Chondrocyte (in vitro differentiated cells): Measurements from ENCODE around the gene EHD2. TPM values are rescaled to one million over a fixed set of nuclear protein-coding genes. Genes with fewer than 3 reads are reported as not detected.

Experiments
- DNase-seq: peaks from one replicate; pipeline ENCODE4 v3.0.0; 2021; ENCODE audit warnings: mixed read lengths, low spot score
- H3K27ac Mint-ChIP-seq: one replicate; pipeline ENCODE4 v1.8.0; 2021; ENCODE audit warnings: mild to moderate bottlenecking, moderate library complexity, mixed read lengths; ENCODE audit not compliant: unreplicated experiment
- H3K27me3 Mint-ChIP-seq: 2 replicates; pipeline ENCODE4 v1.8.0; 2021; ENCODE audit warnings: low read depth, mixed read lengths
- H3K36me3 Mint-ChIP-seq: 2 replicates; pipeline ENCODE4 v1.8.0; 2021; ENCODE audit warnings: low read depth, mixed read lengths
- H3K4me1 Mint-ChIP-seq: 2 replicates; pipeline ENCODE4 v1.8.0; 2021; ENCODE audit warnings: low read depth, mild to moderate bottlenecking, mixed read lengths
- H3K4me3 Mint-ChIP-seq: one replicate; pipeline ENCODE4 v1.8.0; 2021; ENCODE audit warnings: mild to moderate bottlenecking, moderate library complexity, mixed read lengths; ENCODE audit not compliant: unreplicated experiment
- H3K9me3 Mint-ChIP-seq: 2 replicates; pipeline ENCODE4 v1.8.0; 2021; ENCODE audit warnings: low read depth, mixed read lengths
- total RNA-seq: library from RNA; stranded (reverse); gene quantifications from 3 replicates; pipeline ENCODE4 v1.2.1, GENCODE V29; 2021
- TF ChIP-seq, protein P1 (sequence below): fragments of 200-600 bp; sonication (generic); IDR thresholded peaks from 2 replicates; pipeline ENCODE4 v1.5.0; 2021; ENCODE audit warnings: antibody characterized with exemption, mild to moderate bottlenecking, moderate library complexity

The EHD2 gene
- total RNA-seq, 1 donor from 2014 or later: 493 TPM

DNA sequence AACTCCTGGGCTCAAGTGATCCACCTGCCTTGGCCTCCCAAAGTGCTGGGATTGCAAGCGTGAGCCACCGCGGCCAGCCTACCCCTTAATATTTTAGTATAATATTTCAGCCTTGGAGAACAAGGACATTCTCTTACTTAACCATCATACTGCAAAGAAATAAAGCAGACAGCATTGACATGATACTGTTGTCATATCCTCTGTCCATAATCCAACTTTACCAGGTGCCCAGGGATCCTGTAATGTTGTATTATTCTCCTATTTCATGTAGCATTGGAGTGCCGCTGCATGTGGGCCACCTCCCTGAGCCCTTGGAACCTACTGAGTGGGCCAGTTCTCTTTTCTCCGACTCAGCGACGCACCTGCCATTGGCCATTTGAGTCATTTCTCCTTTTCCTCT is 21.4 kb upstream of the EHD2 start:
- peaks cover 3% of the 10 kb centered on the region for H3K36me3 Mint-ChIP-seq
- peak overlapping the region; percentile 33 for H3K27ac Mint-ChIP-seq
- no peaks in the 10 kb centered on the region for H3K27me3 Mint-ChIP-seq
- TF ChIP-seq, protein P1, sequence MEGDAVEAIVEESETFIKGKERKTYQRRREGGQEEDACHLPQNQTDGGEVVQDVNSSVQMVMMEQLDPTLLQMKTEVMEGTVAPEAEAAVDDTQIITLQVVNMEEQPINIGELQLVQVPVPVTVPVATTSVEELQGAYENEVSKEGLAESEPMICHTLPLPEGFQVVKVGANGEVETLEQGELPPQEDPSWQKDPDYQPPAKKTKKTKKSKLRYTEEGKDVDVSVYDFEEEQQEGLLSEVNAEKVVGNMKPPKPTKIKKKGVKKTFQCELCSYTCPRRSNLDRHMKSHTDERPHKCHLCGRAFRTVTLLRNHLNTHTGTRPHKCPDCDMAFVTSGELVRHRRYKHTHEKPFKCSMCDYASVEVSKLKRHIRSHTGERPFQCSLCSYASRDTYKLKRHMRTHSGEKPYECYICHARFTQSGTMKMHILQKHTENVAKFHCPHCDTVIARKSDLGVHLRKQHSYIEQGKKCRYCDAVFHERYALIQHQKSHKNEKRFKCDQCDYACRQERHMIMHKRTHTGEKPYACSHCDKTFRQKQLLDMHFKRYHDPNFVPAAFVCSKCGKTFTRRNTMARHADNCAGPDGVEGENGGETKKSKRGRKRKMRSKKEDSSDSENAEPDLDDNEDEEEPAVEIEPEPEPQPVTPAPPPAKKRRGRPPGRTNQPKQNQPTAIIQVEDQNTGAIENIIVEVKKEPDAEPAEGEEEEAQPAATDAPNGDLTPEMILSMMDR: no peak
- H3K9me3 Mint-ChIP-seq: no peaks in the 10 kb centered on the region
- no peak for DNase-seq
- no peak overlapping the region for H3K4me3 Mint-ChIP-seq
- no peaks in the 10 kb centered on the region for H3K4me1 Mint-ChIP-seq

DNA sequence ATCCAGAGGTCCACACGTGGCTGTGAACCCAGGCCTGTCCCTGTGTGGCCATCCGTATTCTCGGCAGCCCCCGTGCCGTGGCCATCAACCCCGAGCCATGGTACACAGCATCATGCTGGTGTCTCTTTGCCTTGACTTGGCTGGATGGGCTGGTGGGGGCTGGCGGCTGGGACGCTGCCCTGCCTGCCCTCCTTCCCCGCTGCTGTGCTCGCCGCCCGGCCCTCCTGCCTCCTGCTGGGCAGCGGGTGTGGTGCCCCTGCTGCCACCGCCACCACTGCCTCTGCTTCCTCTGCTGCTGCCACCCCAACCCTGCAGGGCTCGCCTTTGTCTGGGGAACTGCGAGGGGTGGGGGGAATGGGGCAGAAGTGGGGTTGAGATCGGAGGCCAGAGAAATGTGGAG is 19.7 kb upstream of the EHD2 start:
- peaks cover 3% of the 10 kb centered on the region for H3K36me3 Mint-ChIP-seq
- H3K27ac Mint-ChIP-seq: no peak overlapping the region
- H3K9me3 Mint-ChIP-seq: no peaks in the 10 kb centered on the region
- DNase-seq: no peak
- peaks cover 3% of the 10 kb centered on the region for H3K4me1 Mint-ChIP-seq
- TF ChIP-seq, protein P1: peak; percentile 39
- H3K27me3 Mint-ChIP-seq: no peaks in the 10 kb centered on the region
- no peak overlapping the region for H3K4me3 Mint-ChIP-seq

- no peaks in the 10 kb centered on the region for H3K27me3 Mint-ChIP-seq
These were observed 19.3 kb upstream of the EHD2 start for GRCh38 chr19:47693903-47694302.

DNA sequence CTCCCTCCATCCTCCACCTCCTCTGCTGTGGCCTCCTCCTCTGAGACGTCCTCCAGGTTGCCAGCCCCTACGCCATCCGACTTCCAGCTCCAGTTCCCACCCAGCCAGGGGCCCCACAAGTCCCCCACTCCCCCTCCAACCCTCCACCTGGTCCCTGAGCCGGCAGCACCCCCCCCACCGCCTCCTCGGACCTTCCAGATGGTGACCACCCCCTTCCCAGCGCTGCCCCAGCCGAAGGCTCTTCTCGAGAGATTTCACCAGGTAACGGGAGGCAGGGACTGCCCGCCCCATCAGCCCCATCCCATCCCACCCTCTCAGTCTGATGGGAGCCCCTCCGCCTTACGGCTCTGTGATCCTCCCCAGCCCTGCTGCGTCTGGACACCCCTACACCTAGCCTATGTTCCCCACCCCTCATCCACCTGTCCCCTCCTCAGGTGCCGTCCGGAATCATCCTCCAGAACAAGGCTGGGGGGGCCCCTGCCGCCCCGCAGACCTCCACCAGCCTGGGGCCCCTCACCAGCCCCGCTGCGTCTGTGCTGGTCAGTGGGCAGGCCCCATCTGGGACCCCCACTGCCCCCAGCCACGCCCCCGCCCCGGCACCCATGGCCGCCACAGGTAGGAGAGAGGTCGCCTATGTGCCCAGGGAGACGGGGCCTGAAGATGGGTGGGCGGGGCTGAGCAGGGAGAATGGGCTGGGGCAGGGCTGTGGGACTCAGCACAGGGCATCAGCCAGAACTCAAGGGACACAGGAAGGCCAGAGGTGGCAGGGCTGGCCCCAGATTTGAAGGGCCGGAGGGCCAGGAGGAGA is 18.6 kb upstream of the EHD2 start:
- Mint-ChIP-seq H3K9me3 (no peaks in the 10 kb centered on the region), H3K27me3 (no peaks in the 10 kb centered on the region), H3K27ac (no peak overlapping the region), H3K4me3 (no peak overlapping the region), H3K36me3 (peaks cover 3% of the 10 kb centered on the region), H3K4me1 (peaks cover 3% of the 10 kb centered on the region)
- TF ChIP-seq, protein P1: no peak
- no peak for DNase-seq

More at GRCh38 chr19:47693903-47694302, 19.3 kb upstream of the EHD2 start:
- TF ChIP-seq, protein P1: no peak
- Mint-ChIP-seq H3K36me3 (peaks cover 3% of the 10 kb centered on the region), H3K4me3 (no peak overlapping the region), H3K4me1 (peaks cover 3% of the 10 kb centered on the region), H3K9me3 (no peaks in the 10 kb centered on the region), H3K27ac (no peak overlapping the region)
- no peak for DNase-seq

DNA sequence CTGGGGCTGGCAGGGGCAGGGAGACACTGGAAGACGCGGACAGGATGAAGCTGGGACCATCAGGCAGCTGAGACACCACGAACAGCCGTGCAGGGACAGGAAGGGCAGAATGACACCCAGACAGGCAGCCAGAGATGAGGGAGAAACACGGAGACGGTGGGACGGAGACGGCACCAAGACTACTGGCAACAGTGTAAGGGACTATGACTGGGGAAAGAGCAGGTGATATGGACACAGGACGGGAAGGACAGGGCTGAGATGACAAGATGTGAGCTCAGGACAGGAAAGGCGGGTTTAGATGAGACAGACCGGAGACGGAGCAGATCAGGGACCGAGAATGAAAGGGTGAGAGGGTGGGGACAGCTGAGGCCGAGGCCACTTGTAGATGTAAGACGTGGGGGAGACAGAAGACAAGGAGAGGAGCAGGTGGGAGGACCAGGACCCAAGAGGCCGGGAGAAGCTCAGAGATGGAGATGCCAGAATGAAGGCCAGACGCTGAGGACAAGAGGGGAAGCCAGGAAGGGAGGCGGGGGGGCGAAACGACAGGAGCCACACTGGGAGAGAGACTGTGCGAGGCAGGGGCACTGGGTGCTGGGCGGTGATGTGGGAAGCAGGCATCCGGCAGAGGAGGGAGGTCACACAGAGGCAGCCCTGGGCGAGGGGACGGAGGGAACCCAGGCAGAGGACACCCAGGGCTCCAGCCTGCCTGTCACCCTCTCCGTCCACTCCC is 17.5 kb upstream of the EHD2 start:
- peaks cover 3% of the 10 kb centered on the region for H3K36me3 Mint-ChIP-seq
- TF ChIP-seq, protein P1: no peak
- no peak overlapping the region for H3K27ac Mint-ChIP-seq
- no peaks in the 10 kb centered on the region for H3K27me3 Mint-ChIP-seq
- H3K9me3 Mint-ChIP-seq: no peaks in the 10 kb centered on the region
- no peak for DNase-seq
- H3K4me1 Mint-ChIP-seq: peaks cover 3% of the 10 kb centered on the region
- H3K4me3 Mint-ChIP-seq: no peak overlapping the region
